ENCODE results near the gene CEP83.

GRCh38 chr12:94309373-94309772 is 150.3 kb downstream of the CEP83 start:
- no peak for TF ChIP-seq CTCF (IDR thresholded peaks at IDR 0.05; ENCODE audit: insufficient read depth, low read length, poor library complexity, severe bottlenecking)
- no peak for TF ChIP-seq EZH2phosphoT487 (conservative IDR thresholded peaks at IDR 0.05; ENCODE audit: low read length)
